Measurements from ENCODE around the gene PMEPA1. TPM values are rescaled to one million over a fixed set of nuclear protein-coding genes. Genes with fewer than 3 reads are reported as not detected.

The PMEPA1 gene
- total RNA-seq, 3 donors from 2014 or later (not counting 1 experiment from before 2014, with no cell fraction given) = 1.2 to 5.9 (median 2.4) TPM

- H3K9me3 ChIP-seq (ENCODE audit: control insufficient read depth, insufficient read depth, low read length) = no peaks in the 10 kb centered on the region
- H3K4me3 ChIP-seq (ENCODE audit: low read length) = no peak overlapping the region
- intact Hi-C loops (cut with micrococcal nuclease) = no loop called here
- H3K27me3 ChIP-seq (ENCODE audit: control insufficient read depth, insufficient read depth, low read length) = no peaks in the 10 kb centered on the region
- Mint-ChIP-seq H3K27me3 (ENCODE audit: low read depth in 2 of 2) (no peaks in the 10 kb centered on the region), H3K9me3 (no peaks in the 10 kb centered on the region), H3K4me1 (peaks cover 34 to 40% of the 10 kb centered on the region in 2 donors), H3K36me3 (peaks cover 10% of the 10 kb centered on the region), H3K27ac (no peak overlapping the region), H3K4me3 (no peak overlapping the region)
- H3K36me3 ChIP-seq (ENCODE audit: control insufficient read depth, insufficient read depth, low read length) = peaks cover 67% of the 10 kb centered on the region
- peaks cover 43% of the 10 kb centered on the region for H3K4me1 ChIP-seq (ENCODE audit: control insufficient read depth, insufficient read depth, low read length)
- WGBS (ENCODE audit: insufficient coverage) = 94% methylated on average over 16 of the region's 16 CpGs
- ATAC-seq (no peak), DNase-seq (no peak)
- H3K27ac ChIP-seq (ENCODE audit: low read length) = no peak overlapping the region
- TF ChIP-seq, protein P1, sequence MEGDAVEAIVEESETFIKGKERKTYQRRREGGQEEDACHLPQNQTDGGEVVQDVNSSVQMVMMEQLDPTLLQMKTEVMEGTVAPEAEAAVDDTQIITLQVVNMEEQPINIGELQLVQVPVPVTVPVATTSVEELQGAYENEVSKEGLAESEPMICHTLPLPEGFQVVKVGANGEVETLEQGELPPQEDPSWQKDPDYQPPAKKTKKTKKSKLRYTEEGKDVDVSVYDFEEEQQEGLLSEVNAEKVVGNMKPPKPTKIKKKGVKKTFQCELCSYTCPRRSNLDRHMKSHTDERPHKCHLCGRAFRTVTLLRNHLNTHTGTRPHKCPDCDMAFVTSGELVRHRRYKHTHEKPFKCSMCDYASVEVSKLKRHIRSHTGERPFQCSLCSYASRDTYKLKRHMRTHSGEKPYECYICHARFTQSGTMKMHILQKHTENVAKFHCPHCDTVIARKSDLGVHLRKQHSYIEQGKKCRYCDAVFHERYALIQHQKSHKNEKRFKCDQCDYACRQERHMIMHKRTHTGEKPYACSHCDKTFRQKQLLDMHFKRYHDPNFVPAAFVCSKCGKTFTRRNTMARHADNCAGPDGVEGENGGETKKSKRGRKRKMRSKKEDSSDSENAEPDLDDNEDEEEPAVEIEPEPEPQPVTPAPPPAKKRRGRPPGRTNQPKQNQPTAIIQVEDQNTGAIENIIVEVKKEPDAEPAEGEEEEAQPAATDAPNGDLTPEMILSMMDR (IDR thresholded peaks at IDR 0.05) = no peak
These were observed 95.0 kb downstream of the PMEPA1 start for GRCh38 chr20:57614490-57615444.

DNA sequence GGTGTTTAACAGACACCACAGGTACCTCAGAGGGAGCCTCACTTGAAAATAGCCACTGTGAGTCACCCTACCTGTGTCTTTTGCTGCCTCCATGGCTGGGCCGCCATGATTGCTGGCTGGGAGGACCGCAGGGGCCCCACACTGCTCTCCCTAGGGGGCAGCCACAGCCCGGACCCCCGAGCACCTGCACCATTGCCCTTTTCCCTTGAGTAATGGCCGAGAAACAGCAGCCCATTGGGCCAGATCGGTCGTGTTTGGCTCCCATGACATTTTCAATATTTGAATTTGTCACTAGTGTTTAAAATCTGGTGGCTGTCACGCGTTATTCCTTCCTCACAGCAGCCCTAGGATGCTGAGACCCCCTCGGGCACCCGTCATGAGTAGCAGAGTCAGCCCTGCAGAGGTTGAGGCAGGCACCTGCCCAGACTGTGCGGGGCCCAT, 96.3 kb downstream of the PMEPA1 start:
- Mint-ChIP-seq H3K27me3 (ENCODE audit: low read depth in 2 of 2) (no peaks in the 10 kb centered on the region), H3K4me1 (peaks cover 22 to 35% of the 10 kb centered on the region in 2 donors), H3K9me3 (no peaks in the 10 kb centered on the region), H3K4me3 (no peak overlapping the region), H3K27ac (no peak overlapping the region), H3K36me3 (peaks cover 13% of the 10 kb centered on the region)
- WGBS (ENCODE audit: insufficient coverage) = 92% methylated on average over 12 of the region's 12 CpGs
- H3K27me3 ChIP-seq (ENCODE audit: control insufficient read depth, insufficient read depth, low read length) = no peaks in the 10 kb centered on the region
- H3K4me1 ChIP-seq (ENCODE audit: control insufficient read depth, insufficient read depth, low read length) = peaks cover 31% of the 10 kb centered on the region
- H3K36me3 ChIP-seq (ENCODE audit: control insufficient read depth, insufficient read depth, low read length) = peaks cover 80% of the 10 kb centered on the region
- no peak overlapping the region for H3K4me3 ChIP-seq (ENCODE audit: low read length)
- no peaks in the 10 kb centered on the region for H3K9me3 ChIP-seq (ENCODE audit: control insufficient read depth, insufficient read depth, low read length)
- intact Hi-C loops (cut with micrococcal nuclease) = no loop called here
- TF ChIP-seq, protein P1 (IDR thresholded peaks at IDR 0.05) = no peak
- ATAC-seq = no peak
- no peak overlapping the region for H3K27ac ChIP-seq (ENCODE audit: low read length)
- no peak for DNase-seq

GRCh38 chr20:57612916-57613315, 96.9 kb downstream of the PMEPA1 start:
- peaks cover 13% of the 10 kb centered on the region for H3K36me3 Mint-ChIP-seq
- WGBS (ENCODE audit: insufficient coverage) = 95% methylated on average over 7 of the region's 7 CpGs

More at GRCh38 chr20:57612916-57613315, 96.9 kb downstream of the PMEPA1 start:
- no peaks in the 10 kb centered on the region for H3K9me3 ChIP-seq (ENCODE audit: control insufficient read depth, insufficient read depth, low read length)
- peaks cover 82% of the 10 kb centered on the region for H3K36me3 ChIP-seq (ENCODE audit: control insufficient read depth, insufficient read depth, low read length)
- Mint-ChIP-seq H3K27me3 (ENCODE audit: low read depth in 2 of 2) (no peaks in the 10 kb centered on the region), H3K4me1 (peaks cover 17 to 30% of the 10 kb centered on the region in 2 donors), H3K27ac (no peak overlapping the region), H3K4me3 (no peak overlapping the region), H3K9me3 (no peaks in the 10 kb centered on the region)
- TF ChIP-seq, protein P1 (IDR thresholded peaks at IDR 0.05) = no peak
- ATAC-seq (no peak), DNase-seq (no peak)
- no peak overlapping the region for H3K4me3 ChIP-seq (ENCODE audit: low read length)
- H3K27ac ChIP-seq (ENCODE audit: low read length) = no peak overlapping the region
- intact Hi-C loops (cut with micrococcal nuclease) = no loop called here
- peaks cover 25% of the 10 kb centered on the region for H3K4me1 ChIP-seq (ENCODE audit: control insufficient read depth, insufficient read depth, low read length)
- H3K27me3 ChIP-seq (ENCODE audit: control insufficient read depth, insufficient read depth, low read length) = no peaks in the 10 kb centered on the region

Data from natural killer cell (primary cell).